Endothelial cell of umbilical vein (primary cell): Measurements from ENCODE around the gene BBS10. TPM values are rescaled to one million over a fixed set of nuclear protein-coding genes. Genes with fewer than 3 reads are reported as not detected.
A peak's percentile ranks its signal among the peaks of the same experiment; 100 is the strongest.

Source experiments
- BruUV-seq: library from RNA; stranded (reverse); fragments of 400-500 nt; replicated peaks from 2 replicates; lab custom pipeline; 2021; lab: Mats Ljungman, UMichigan
- CTCF ChIA-PET: fragments of 300-600, 350-600 bp; sonication (Branson Sonifier 250); formaldehyde crosslinking; loops from one replicate; lab custom pipeline; 2021; ENCODE audit warnings: antibody characterized with exemption, inconsistent platforms; lab: Charles Lee
- POLR2A ChIA-PET: fragments of 300-600, 350-600 bp; sonication (Branson Sonifier 250); formaldehyde crosslinking; loops from one replicate; lab custom pipeline; 2021; ENCODE audit warnings: antibody characterized with exemption, inconsistent platforms; lab: Charles Lee
- DNase-seq: peaks from one replicate; pipeline ENCODE4 v3.0.0-alpha.2; 2011; ENCODE audit warnings: low read depth, low spot score
- FAIRE-seq: peaks from 2 replicates; lab custom pipeline; 2011; peaks lifted over from hg19 to GRCh38; lab: Jason Lieb, UNC
- H2AFZ ChIP-seq: 2 replicates; pipeline ENCODE4 v1.6.0; 2012; ENCODE audit warnings: low read depth, low read length, control low read depth, inconsistent platforms
- H3K27ac ChIP-seq: 2 replicates; pipeline ENCODE4 v1.5.1; 2011; ENCODE audit warnings: low read depth, mild to moderate bottlenecking, control low read depth, low read length, moderate library complexity; ENCODE audit not compliant: insufficient read depth
- H3K27me3 ChIP-seq, 2 experiments: 2 replicates each; pipeline versions ENCODE4 v1.6.0 to v1.6.1; 2011; ENCODE audit warnings: low read length in 2 of 2, mixed read lengths in 1 of 2; ENCODE audit not compliant: control insufficient read depth in 2 of 2, insufficient read depth in 2 of 2
- H3K36me3 ChIP-seq, 2 experiments: 2 replicates in 1 of 2; 3 replicates in 1 of 2; pipeline ENCODE4 v1.5.1; 2011; ENCODE audit warnings: low read length in 2 of 2, mild to moderate bottlenecking in 1 of 2, moderate library complexity in 1 of 2; ENCODE audit not compliant: control insufficient read depth in 2 of 2, insufficient read depth in 2 of 2; ENCODE audit errors: extremely low read depth in 1 of 2
- H3K4me1 ChIP-seq: 3 replicates; pipeline ENCODE4 v1.5.1; 2011; ENCODE audit warnings: mild to moderate bottlenecking, low read length; ENCODE audit not compliant: control insufficient read depth, insufficient read depth; ENCODE audit errors: extremely low read depth
- H3K4me2 ChIP-seq: 2 replicates; pipeline ENCODE4 v1.6.1; 2011; ENCODE audit warnings: low read length, control low read depth, mixed read lengths; ENCODE audit not compliant: insufficient read depth
- H3K4me3 ChIP-seq, 3 experiments: fragments of 200-600 bp in 1 of 3; sonication (generic), shearing (Covaris generic) in 1 of 3; replicated peaks in 1 of 3; 2 replicates each; pipeline ENCODE4 v1.5.1; 2011 to 2016; ENCODE audit warnings: control low read depth in 3 of 3, low read length in 3 of 3, mild to moderate bottlenecking in 2 of 3, inconsistent platforms in 1 of 3, low read depth in 1 of 3, moderate library complexity in 1 of 3; ENCODE audit not compliant: insufficient read depth in 1 of 3
- H3K79me2 ChIP-seq: 2 replicates; pipeline ENCODE4 v1.6.0; 2012; ENCODE audit warnings: low read length, inconsistent platforms; ENCODE audit not compliant: control insufficient read depth, insufficient read depth
- H3K9ac ChIP-seq: replicated peaks from 2 replicates; pipeline ENCODE3; 2011; ENCODE audit warnings: low read length, control low read depth; ENCODE audit not compliant: insufficient read depth; ENCODE audit errors: extremely low read depth
- H3K9me1 ChIP-seq: replicated peaks from 3 replicates; pipeline ENCODE4 v1.6.0; 2011; ENCODE audit warnings: mild to moderate bottlenecking, low read length; ENCODE audit not compliant: control insufficient read depth, insufficient read depth; ENCODE audit errors: extremely low read depth
- H3K9me3 ChIP-seq: replicated peaks from 2 replicates; pipeline ENCODE4 v1.5.1; 2012; ENCODE audit warnings: low read length, inconsistent platforms; ENCODE audit not compliant: control insufficient read depth, insufficient read depth
- H4K20me1 ChIP-seq: replicated peaks from 2 replicates; pipeline ENCODE3; 2011; ENCODE audit warnings: mild to moderate bottlenecking, low read length; ENCODE audit not compliant: control insufficient read depth, insufficient read depth; ENCODE audit errors: extremely low read depth
- EZH2 ChIP-seq: IDR thresholded peaks from 2 replicates; pipeline ENCODE4 v1.6.1; 2012; ENCODE audit warnings: borderline replicate concordance, low read depth, mild to moderate bottlenecking, moderate library complexity, low read length, inconsistent platforms; ENCODE audit not compliant: severe bottlenecking
- FOS ChIP-seq: IDR thresholded peaks from 2 replicates; pipeline ENCODE4 v1.6.1; 2011; ENCODE audit warnings: mild to moderate bottlenecking, low read length, moderate library complexity, borderline replicate concordance; ENCODE audit not compliant: insufficient read depth
- GATA2 ChIP-seq: IDR thresholded peaks from 2 replicates; pipeline ENCODE4 v1.7.0; 2011; ENCODE audit warnings: low read depth, mild to moderate bottlenecking, moderate library complexity, mixed read lengths, low read length; ENCODE audit not compliant: insufficient read length, insufficient read depth
- JUN ChIP-seq: IDR thresholded peaks from 2 replicates; pipeline ENCODE4 v1.6.1; 2011; ENCODE audit warnings: borderline replicate concordance, low read depth; ENCODE audit not compliant: insufficient read length, insufficient read depth
- MYC ChIP-seq: IDR thresholded peaks from one replicate; pipeline ENCODE4 v1.6.1; 2011; ENCODE audit warnings: mild to moderate bottlenecking, low read depth, low read length
- POLR2A ChIP-seq: IDR thresholded peaks from 2 replicates; pipeline ENCODE4 v1.6.1; 2012; ENCODE audit warnings: low read depth, mild to moderate bottlenecking, control low read depth, low read length
- dilution Hi-C: fragments of 300-500 bp; cut with MboI; formaldehyde crosslinking; loops from one replicate; pipeline ENCODE4 v1.15.0; 2019; ENCODE audit warnings: low sequenced_read_pairs; ENCODE audit not compliant: extremely low pct_ligation_motif_present
- intact Hi-C: fragments of 100-400 bp; cut with micrococcal nuclease; formaldehyde crosslinking; loops from one replicate; pipeline ENCODE4 v1.10.0; 2022
- polyA plus RNA-seq, 4 experiments: library from polyadenylated mRNA; depleted of rRNA in 3 of 4; stranded (reverse) in 3 of 4; unstranded in 1 of 4; fragments of >200 nt; gene quantifications; 2 replicates each; pipeline versions ENCODE4 v1.2.1 to v1.2.3, GENCODE V29; 2011 to 2012; ENCODE audit warnings: missing spikeins in 1 of 4
- total RNA-seq: library from RNA; stranded (reverse); gene quantifications from 2 replicates; pipeline ENCODE4 v1.2.3, GENCODE V29; 2021
- TF ChIP-seq, protein P1 (sequence below), 2 donors: IDR thresholded peaks; 1 replicate in 1 of 2; 2 replicates in 1 of 2; pipeline ENCODE4 v1.5.1; 2011; ENCODE audit warnings: low read length in 2 of 2, mild to moderate bottlenecking in 2 of 2, moderate library complexity in 2 of 2, control low read depth in 1 of 2, inconsistent platforms in 1 of 2, low read depth in 1 of 2; ENCODE audit not compliant: insufficient read depth in 1 of 2; ENCODE audit errors: extremely low read depth in 1 of 2

BBS10 gene
- total and polyA plus RNA-seq, 2 donors (not counting 3 experiments of a cell fraction or from before 2014, with no cell fraction given): 3.4 to 7.8 TPM

DNA sequence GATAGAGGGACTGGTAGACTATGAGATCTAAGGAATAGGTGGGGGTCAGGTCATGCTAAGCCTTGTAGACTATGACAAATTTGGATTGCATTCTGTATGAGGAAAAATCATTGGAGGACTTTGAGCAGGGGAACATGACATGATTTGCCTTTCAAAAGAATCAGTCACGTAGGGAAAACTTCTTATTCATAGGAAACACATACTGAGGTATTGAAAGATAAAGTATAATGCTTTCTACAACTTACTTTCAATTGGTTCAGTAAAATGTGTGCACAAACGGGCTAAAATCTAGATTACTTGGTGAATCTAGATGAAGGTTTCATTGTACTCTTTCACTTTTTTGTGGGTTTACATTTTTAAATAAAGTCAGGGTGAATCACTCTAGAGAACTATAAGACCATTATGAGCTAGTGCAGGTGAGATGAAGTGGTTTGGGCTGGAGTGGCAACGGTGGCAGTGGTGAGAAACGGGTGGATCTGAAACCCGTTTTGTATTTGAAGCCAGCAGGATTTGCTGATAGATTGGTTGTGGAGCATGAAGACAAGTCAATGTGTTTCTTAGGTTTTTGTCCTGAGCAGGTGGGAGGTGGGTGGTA, 6.7 kb downstream of the BBS10 start:
- ChIA-PET CTCF (interaction anchor here (1.0 to 1.6 kb wide), 3 partner anchors 79 to 183 kb away, joined by 3 to 5 read pairs (median 4); no protein-coding TSS in a partner anchor), POLR2A (no interaction called here)
- TF ChIP-seq EZH2: no peak
- TF ChIP-seq FOS: peak; percentile 58
- TF ChIP-seq JUN: peak; percentile 67
- TF ChIP-seq POLR2A: no peak
- Histone ChIP-seq H3K4me1 (peaks cover 29% of the 10 kb centered on the region), H2AFZ (peak overlapping the region; percentile 42), H3K9ac (no peak overlapping the region), H4K20me1 (no peaks in the 10 kb centered on the region), H3K4me3 (no peak overlapping the region), H3K36me3 (no peaks in the 10 kb centered on the region), H3K27me3 (no peaks in the 10 kb centered on the region), H3K27ac (peak overlapping the region; percentile 58), H3K4me2 (peak overlapping the region; percentile 32), H3K79me2 (peaks cover 2% of the 10 kb centered on the region), H3K9me3 (no peaks in the 10 kb centered on the region), H3K9me1 (no peaks in the 10 kb centered on the region)
- dilution Hi-C loops (loop anchor here (25.0 kb wide), 1 partner anchor 254 kb away; the partner anchor contains the start of gene NAP1L1), intact Hi-C loops (no loop called here)
- peak; percentile 56 for DNase-seq
- FAIRE-seq: no peak
- BruUV-seq: no TSS peak

DNA sequence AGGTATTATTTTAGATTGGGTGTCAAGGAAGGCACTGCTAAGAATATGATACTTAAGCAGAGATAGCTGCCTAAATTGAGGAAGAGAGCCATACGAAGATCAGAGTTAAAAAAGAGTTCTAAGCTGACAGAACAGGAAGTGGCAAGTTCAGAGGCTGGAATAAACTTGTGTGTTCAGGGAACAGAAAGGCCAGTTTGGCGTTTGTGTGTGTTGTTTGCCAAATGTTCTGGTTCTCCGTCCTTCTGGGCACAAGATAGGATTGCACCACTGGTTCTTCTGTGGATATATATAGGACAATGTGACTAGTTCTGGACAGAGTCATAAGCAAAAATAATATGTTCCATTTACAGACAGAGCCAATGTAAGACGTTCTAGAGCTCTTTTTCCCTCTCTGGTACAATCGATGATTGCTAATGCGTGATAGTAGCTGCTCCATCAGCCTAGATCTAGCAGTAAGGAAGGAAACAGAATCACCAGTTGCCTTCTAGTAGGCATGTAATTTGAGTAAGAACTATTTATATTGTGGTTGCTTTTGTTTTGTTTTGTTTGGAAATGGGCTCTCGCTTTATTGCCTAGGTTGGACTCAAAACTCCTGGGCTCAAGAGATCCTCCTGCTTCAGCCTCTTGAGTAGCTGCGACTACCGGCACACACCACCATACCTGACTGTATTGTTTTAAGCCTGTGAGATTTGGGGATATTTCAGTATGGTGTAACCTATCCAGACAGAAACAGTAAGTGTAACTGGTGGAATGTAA, 7.4 kb downstream of the BBS10 start:
- Histone ChIP-seq H4K20me1 (no peaks in the 10 kb centered on the region), H2AFZ (peak overlapping the region; percentile 47), H3K36me3 (no peaks in the 10 kb centered on the region), H3K9me3 (no peaks in the 10 kb centered on the region), H3K4me3 (no peak overlapping the region), H3K9me1 (no peaks in the 10 kb centered on the region), H3K4me1 (peaks cover 28% of the 10 kb centered on the region), H3K27ac (peak overlapping the region; percentile 58), H3K4me2 (peak overlapping the region; percentile 32), H3K27me3 (no peaks in the 10 kb centered on the region), H3K9ac (no peak overlapping the region), H3K79me2 (no peaks in the 10 kb centered on the region)
- BruUV-seq: no TSS peak
- intact Hi-C loops (no loop called here), dilution Hi-C loops (loop anchor here (25.0 kb wide), 1 partner anchor 254 kb away; the partner anchor contains the start of gene NAP1L1)
- TF ChIP-seq GATA2: no peak
- TF ChIP-seq FOS: no peak
- TF ChIP-seq, protein P1, sequence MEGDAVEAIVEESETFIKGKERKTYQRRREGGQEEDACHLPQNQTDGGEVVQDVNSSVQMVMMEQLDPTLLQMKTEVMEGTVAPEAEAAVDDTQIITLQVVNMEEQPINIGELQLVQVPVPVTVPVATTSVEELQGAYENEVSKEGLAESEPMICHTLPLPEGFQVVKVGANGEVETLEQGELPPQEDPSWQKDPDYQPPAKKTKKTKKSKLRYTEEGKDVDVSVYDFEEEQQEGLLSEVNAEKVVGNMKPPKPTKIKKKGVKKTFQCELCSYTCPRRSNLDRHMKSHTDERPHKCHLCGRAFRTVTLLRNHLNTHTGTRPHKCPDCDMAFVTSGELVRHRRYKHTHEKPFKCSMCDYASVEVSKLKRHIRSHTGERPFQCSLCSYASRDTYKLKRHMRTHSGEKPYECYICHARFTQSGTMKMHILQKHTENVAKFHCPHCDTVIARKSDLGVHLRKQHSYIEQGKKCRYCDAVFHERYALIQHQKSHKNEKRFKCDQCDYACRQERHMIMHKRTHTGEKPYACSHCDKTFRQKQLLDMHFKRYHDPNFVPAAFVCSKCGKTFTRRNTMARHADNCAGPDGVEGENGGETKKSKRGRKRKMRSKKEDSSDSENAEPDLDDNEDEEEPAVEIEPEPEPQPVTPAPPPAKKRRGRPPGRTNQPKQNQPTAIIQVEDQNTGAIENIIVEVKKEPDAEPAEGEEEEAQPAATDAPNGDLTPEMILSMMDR (IDR thresholded peaks at IDR 0.05; ENCODE audit: extremely low read depth in 1 of 2, insufficient read depth in 1 of 2, low read depth in 1 of 2, low read length in 2 of 2): no peak
- no peak for TF ChIP-seq POLR2A
- no peak for TF ChIP-seq MYC
- FAIRE-seq (no peak), DNase-seq (peak; percentile 14)
- CTCF ChIA-PET: interaction anchor here (1.1 to 1.6 kb wide), 2 partner anchors 78 to 182 kb away, joined by 3 to 5 read pairs; no protein-coding TSS in a partner anchor
- POLR2A ChIA-PET: no interaction called here
